ENCODE data around the gene TBRG4. TPM values are rescaled to one million over a fixed set of nuclear protein-coding genes. Genes with fewer than 3 reads are reported as not detected.

TBRG4 gene
- total RNA-seq, 1 experiment from 2014 or later = 127 TPM

GRCh38 chr7:45118292-45118691, 6.8 kb upstream of the TBRG4 start:
- Mint-ChIP-seq H3K27ac (no peak overlapping the region), H3K4me1 (peaks cover under 1% of the 10 kb centered on the region in 2 experiments; a peak in 3 of 4 replicates), H3K4me3 (no peak overlapping the region), H3K27me3 (ENCODE audit: low read depth) (peaks cover 41% of the 10 kb centered on the region), H3K36me3 (ENCODE audit: insufficient read depth in 1 of 3, low read depth in 3 of 3) (no peaks in the 10 kb centered on the region), H3K9me3 (no peaks in the 10 kb centered on the region)
- H3K23ac ChIP-seq (ENCODE audit: insufficient read length, low read depth, low read length) = no peak overlapping the region
- H2BK12ac ChIP-seq (ENCODE audit: insufficient read length, low read depth, low read length) = no peak overlapping the region
- no peak overlapping the region for H2BK15ac ChIP-seq (ENCODE audit: low read depth, low read length)
- no peak for DNase-seq
- no peaks in the 10 kb centered on the region for H3K23me2 ChIP-seq (ENCODE audit: insufficient read length, low read depth, low read length, poor library complexity, severe bottlenecking)
- no peaks in the 10 kb centered on the region for H3K27me3 ChIP-seq (ENCODE audit: insufficient read depth, low read length)
- H4K91ac ChIP-seq (ENCODE audit: insufficient read length, low read depth, low read length) = no peak overlapping the region
- H4K5ac ChIP-seq (ENCODE audit: insufficient read length, low read depth, low read length) = no peak overlapping the region
- H3K4me2 ChIP-seq (ENCODE audit: insufficient read depth, insufficient read length, low read length) = no peak overlapping the region
- H2BK5ac ChIP-seq (ENCODE audit: insufficient read length, low read length) = no peak overlapping the region
- no peaks in the 10 kb centered on the region for H3K4me1 ChIP-seq (ENCODE audit: insufficient read depth, low read length)
- no peaks in the 10 kb centered on the region for H3K79me2 ChIP-seq (ENCODE audit: insufficient read depth, low read length)
- H3K4ac ChIP-seq (ENCODE audit: low read depth, low read length) = no peak overlapping the region
- H3T11ph ChIP-seq (ENCODE audit: low read length) = no peak overlapping the region
- no peak overlapping the region for H3K27ac ChIP-seq (ENCODE audit: insufficient read length, low read depth, low read length)
- H3K9me3 ChIP-seq (ENCODE audit: control insufficient read depth, low read depth, low read length) = no peaks in the 10 kb centered on the region
- H2AK5ac ChIP-seq (ENCODE audit: insufficient read length, low read length) = no peak overlapping the region
- WGBS (ENCODE audit: extremely low coverage, insufficient read length, low lambda C conversion rate) = no CpG with 5 or more reads among the region's 4 CpGs
- no peak overlapping the region for H2AFZ ChIP-seq (ENCODE audit: low read length)
- no peaks in the 10 kb centered on the region for H3K79me1 ChIP-seq (ENCODE audit: insufficient read depth, low read depth, low read length, poor library complexity, severe bottlenecking)
- TF ChIP-seq, protein P1, sequence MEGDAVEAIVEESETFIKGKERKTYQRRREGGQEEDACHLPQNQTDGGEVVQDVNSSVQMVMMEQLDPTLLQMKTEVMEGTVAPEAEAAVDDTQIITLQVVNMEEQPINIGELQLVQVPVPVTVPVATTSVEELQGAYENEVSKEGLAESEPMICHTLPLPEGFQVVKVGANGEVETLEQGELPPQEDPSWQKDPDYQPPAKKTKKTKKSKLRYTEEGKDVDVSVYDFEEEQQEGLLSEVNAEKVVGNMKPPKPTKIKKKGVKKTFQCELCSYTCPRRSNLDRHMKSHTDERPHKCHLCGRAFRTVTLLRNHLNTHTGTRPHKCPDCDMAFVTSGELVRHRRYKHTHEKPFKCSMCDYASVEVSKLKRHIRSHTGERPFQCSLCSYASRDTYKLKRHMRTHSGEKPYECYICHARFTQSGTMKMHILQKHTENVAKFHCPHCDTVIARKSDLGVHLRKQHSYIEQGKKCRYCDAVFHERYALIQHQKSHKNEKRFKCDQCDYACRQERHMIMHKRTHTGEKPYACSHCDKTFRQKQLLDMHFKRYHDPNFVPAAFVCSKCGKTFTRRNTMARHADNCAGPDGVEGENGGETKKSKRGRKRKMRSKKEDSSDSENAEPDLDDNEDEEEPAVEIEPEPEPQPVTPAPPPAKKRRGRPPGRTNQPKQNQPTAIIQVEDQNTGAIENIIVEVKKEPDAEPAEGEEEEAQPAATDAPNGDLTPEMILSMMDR (conservative IDR thresholded peaks at IDR 0.05) = no peak
- no peaks in the 10 kb centered on the region for H4K20me1 ChIP-seq (ENCODE audit: control insufficient read depth, insufficient read depth, insufficient read length)
- H3K14ac ChIP-seq (ENCODE audit: insufficient read depth, low read length) = no peak overlapping the region
- no peak overlapping the region for H4K8ac ChIP-seq (replicated peaks; ENCODE audit: insufficient read length, low read depth, low read length)
- no peak overlapping the region for H3K18ac ChIP-seq (ENCODE audit: insufficient read length, low read depth, low read length)
- H2BK20ac ChIP-seq (ENCODE audit: low read depth, low read length, poor library complexity, severe bottlenecking) = no peak overlapping the region
- H3K9ac ChIP-seq (ENCODE audit: extremely low read depth, insufficient read length, low read length) = no peak overlapping the region
- H2BK120ac ChIP-seq (ENCODE audit: low read depth, low read length, poor library complexity, severe bottlenecking) = no peak overlapping the region
- no peak overlapping the region for H3K56ac ChIP-seq (ENCODE audit: insufficient read length, low read depth, low read length)

All from H9 (cell line).